MM.1S (cell line): ENCODE results near the gene ZNF41.

Source experiments
- DNase-seq: peaks from one replicate; pipeline ENCODE4 v3.0.0-alpha.2; 2015
- H2AFZ ChIP-seq: fragments of 300-600 bp; sonication (generic); 2 replicates; pipeline ENCODE4 v1.6.0; 2016; ENCODE audit warnings: antibody characterized with exemption, low read length
- H3F3A ChIP-seq: fragments of 300-600 bp; sonication (generic); 2 replicates; pipeline ENCODE4 v1.6.1; 2016; ENCODE audit warnings: mild to moderate bottlenecking, antibody characterized with exemption, low read length, moderate library complexity, mixed read lengths; ENCODE audit not compliant: insufficient read depth
- H3K27ac ChIP-seq: fragments of 300-600 bp; sonication (generic); 2 replicates; pipeline ENCODE4 v1.5.1; 2016; ENCODE audit warnings: mild to moderate bottlenecking, low read length
- H3K27me3 ChIP-seq: fragments of 300-600 bp; sonication (generic); replicated peaks from 2 replicates; pipeline ENCODE4 v1.6.0; 2016; ENCODE audit warnings: low read length; ENCODE audit not compliant: insufficient read depth
- H3K36me3 ChIP-seq: fragments of 300-600 bp; sonication (generic); replicated peaks from 2 replicates; pipeline ENCODE4 v1.6.1; 2016; ENCODE audit warnings: mild to moderate bottlenecking, low read length, mixed read lengths; ENCODE audit not compliant: insufficient read depth
- H3K4me1 ChIP-seq: fragments of 300-600 bp; sonication (generic); 2 replicates; pipeline ENCODE4 v1.6.1; 2016; ENCODE audit warnings: low read length, mixed read lengths
- H3K4me2 ChIP-seq: fragments of 300-600 bp; sonication (generic); 2 replicates; pipeline ENCODE4 v1.6.0; 2016; ENCODE audit warnings: low read depth, low read length
- H3K4me3 ChIP-seq: fragments of 300-600 bp; sonication (generic); 2 replicates; pipeline ENCODE4 v1.5.1; 2016; ENCODE audit warnings: low read length, mixed read lengths
- H3K79me2 ChIP-seq: fragments of 300-600 bp; sonication (generic); 2 replicates; pipeline ENCODE4 v1.6.1; 2016; ENCODE audit warnings: mixed run types, low read length, mixed read lengths
- H3K9ac ChIP-seq: fragments of 300-600 bp; sonication (generic); 2 replicates; pipeline ENCODE4 v1.6.1; 2016; ENCODE audit warnings: low read length, mixed read lengths
- H3K9me2 ChIP-seq: fragments of 300-600 bp; sonication (generic); replicated peaks from 2 replicates; pipeline ENCODE4 v1.6.1; 2016; ENCODE audit warnings: mild to moderate bottlenecking, low read length, mixed read lengths; ENCODE audit not compliant: insufficient read depth
- H3K9me3 ChIP-seq: fragments of 300-600 bp; sonication (generic); replicated peaks from 2 replicates; pipeline ENCODE4 v1.6.1; 2016; ENCODE audit warnings: mild to moderate bottlenecking, low read length, mixed read lengths; ENCODE audit not compliant: insufficient read depth
- H4K20me1 ChIP-seq: fragments of 300-600 bp; sonication (generic); 2 replicates; pipeline ENCODE4 v1.6.1; 2016; ENCODE audit warnings: mild to moderate bottlenecking, low read length, moderate library complexity, mixed read lengths; ENCODE audit not compliant: insufficient read depth
- CTCF ChIP-seq: fragments of 300-600 bp; sonication (generic); IDR thresholded peaks from 2 replicates; pipeline ENCODE4 v1.5.1; 2016; ENCODE audit warnings: antibody characterized with exemption, low read length, mixed read lengths
- EZH2 ChIP-seq: fragments of 300-600 bp; sonication (generic); optimal IDR thresholded peaks from 2 replicates; pipeline ENCODE3; 2017; ENCODE audit warnings: low read depth, mild to moderate bottlenecking, antibody characterized with exemption, low read length, mixed read lengths
- EZH2phosphoT487 ChIP-seq: fragments of 300-600 bp; sonication (generic); IDR thresholded peaks from 2 replicates; pipeline ENCODE4 v1.6.1; 2018; ENCODE audit warnings: antibody characterized with exemption, low read length

ZNF41 gene

GRCh38 chrX:47483306-47484268 is 565 bp upstream of the ZNF41 start:
- Histone ChIP-seq H3K9me2 (no peaks in the 10 kb centered on the region), H3K27me3 (no peaks in the 10 kb centered on the region), H3F3A (peaks cover 12% of the 10 kb centered on the region), H3K9ac (peak overlapping the region; percentile 90), H3K4me1 (peaks cover 13% of the 10 kb centered on the region), H2AFZ (peak overlapping the region; percentile 53), H3K4me2 (peak overlapping the region; percentile 70), H4K20me1 (no peaks in the 10 kb centered on the region), H3K27ac (no peak overlapping the region), H3K4me3 (peak overlapping the region; percentile 76), H3K79me2 (peaks cover 22% of the 10 kb centered on the region), H3K36me3 (no peaks in the 10 kb centered on the region), H3K9me3 (no peaks in the 10 kb centered on the region)
- TF ChIP-seq CTCF: no peak
- DNase-seq: no peak

DNA sequence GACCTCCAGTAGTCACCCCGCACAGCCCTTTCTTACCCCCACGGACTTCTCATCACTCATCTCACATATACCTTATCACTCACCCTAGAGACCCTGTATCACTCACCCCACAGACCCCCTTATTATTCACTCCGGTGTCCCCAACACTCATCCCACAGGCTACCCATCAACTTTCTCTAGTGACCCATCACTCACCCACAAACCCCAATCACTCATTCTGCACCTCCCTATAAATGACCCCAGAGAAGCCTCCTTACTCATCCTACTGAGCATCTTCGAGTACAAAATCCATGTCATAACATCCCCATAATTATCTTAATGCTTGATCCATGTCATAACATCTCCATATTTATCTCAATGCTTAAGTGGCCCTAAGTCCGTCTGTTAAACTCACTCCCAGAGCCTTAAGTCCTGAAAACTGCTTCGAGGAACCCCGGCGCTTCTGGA is 934 bp downstream of the ZNF41 start:
- Histone ChIP-seq H3K9me2 (no peaks in the 10 kb centered on the region), H3K36me3 (no peaks in the 10 kb centered on the region), H3K27me3 (no peaks in the 10 kb centered on the region), H3K4me1 (peaks cover 13% of the 10 kb centered on the region), H3K9me3 (no peaks in the 10 kb centered on the region), H3K4me3 (peak overlapping the region; percentile 76), H4K20me1 (no peaks in the 10 kb centered on the region), H2AFZ (peak overlapping the region; percentile 47), H3K27ac (peak overlapping the region; percentile 65; the same call in 1 of the 2 replicates), H3K9ac (peak overlapping the region; percentile 90; the same call in 1 of the 2 replicates), H3K79me2 (peaks cover 22% of the 10 kb centered on the region), H3K4me2 (peak overlapping the region; percentile 72), H3F3A (peaks cover 12% of the 10 kb centered on the region)
- no peak for TF ChIP-seq EZH2phosphoT487
- TF ChIP-seq CTCF: no peak
- TF ChIP-seq EZH2: no peak
- DNase-seq: no peak

GRCh38 chrX:47481160-47481559 is 1.9 kb downstream of the ZNF41 start:
- DNase-seq: no peak
- no peaks in the 10 kb centered on the region for H4K20me1 ChIP-seq
- no peak overlapping the region for H3K27ac ChIP-seq
- no peaks in the 10 kb centered on the region for H3K27me3 ChIP-seq
- no peak overlapping the region for H3K9ac ChIP-seq
- no peak overlapping the region for H3K4me2 ChIP-seq
- no peaks in the 10 kb centered on the region for H3K36me3 ChIP-seq
- H3K9me2 ChIP-seq: no peaks in the 10 kb centered on the region
- H3K79me2 ChIP-seq: peaks cover 22% of the 10 kb centered on the region
- no peaks in the 10 kb centered on the region for H3K9me3 ChIP-seq
- peaks cover 12% of the 10 kb centered on the region for H3F3A ChIP-seq
- TF ChIP-seq CTCF (no peak), EZH2 (no peak), EZH2phosphoT487 (no peak)
- peaks cover 13% of the 10 kb centered on the region for H3K4me1 ChIP-seq
- no peak overlapping the region for H2AFZ ChIP-seq
- H3K4me3 ChIP-seq: no peak overlapping the region
